GM12878 (cell line): ENCODE data around the gene THRA. TPM values are rescaled to one million over a fixed set of nuclear protein-coding genes. Genes with fewer than 3 reads are reported as not detected.

Experiments
- ATAC-seq: fragments of 200-7000 bp; cut with Tn5 transposase; 3 replicates; pipeline ENCODE4 v1.9.1; 2020; ENCODE audit warnings: mild to moderate bottlenecking, moderate library complexity
- BruUV-seq: library from RNA; stranded (reverse); fragments of 400-500 nt; replicated peaks from 2 replicates; lab custom pipeline; 2021; lab: Mats Ljungman, UMichigan
- CTCF ChIA-PET: fragments of 300-600 bp; sonication (Branson Sonifier 250); formaldehyde crosslinking; extraction: SDS; loops from one replicate; lab custom pipeline; 2021; ENCODE audit warnings: inconsistent platforms; lab: Yijun Ruan, JAX
- POLR2A ChIA-PET: fragments of 350-600 bp; formaldehyde crosslinking; extraction: SDS; loops from one replicate; lab custom pipeline; 2021; ENCODE audit warnings: inconsistent platforms; lab: Charles Lee
- RAD21 ChIA-PET: fragments of 300-600 bp; sonication (Branson Sonifier 250); formaldehyde crosslinking; loops from one replicate; lab custom pipeline; 2023; ENCODE audit warnings: antibody characterized with exemption; ENCODE audit not compliant: unreplicated experiment; lab: Charles Lee
- SMC1A ChIA-PET: fragments of 300-600 bp; sonication (Branson Sonifier 250); formaldehyde crosslinking; loops from one replicate; lab custom pipeline; 2023; ENCODE audit not compliant: unreplicated experiment, uncharacterized antibody; lab: Charles Lee
- DNase-seq: peaks from one replicate; pipeline ENCODE4 v3.0.0-alpha.2; 2011; ENCODE audit warnings: low read depth, low spot score
- FAIRE-seq: peaks from 3 replicates; lab custom pipeline; 2011; peaks lifted over from hg19 to GRCh38; lab: Jason Lieb, UNC
- H2AFZ ChIP-seq: 2 replicates; pipeline ENCODE4 v1.6.0; 2011; ENCODE audit warnings: low read depth, low read length, control low read depth; ENCODE audit not compliant: control insufficient read depth
- H3K27ac ChIP-seq: 2 replicates; pipeline ENCODE4 v1.5.1; 2011; ENCODE audit warnings: control low read depth; ENCODE audit not compliant: control insufficient read depth, insufficient read depth
- H3K27me3 ChIP-seq, 2 experiments: replicated peaks in 1 of 2; 2 replicates each; pipeline versions ENCODE4 v1.6.0 to v1.6.1; 2011; ENCODE audit warnings: low read length in 1 of 2; ENCODE audit not compliant: control insufficient read depth in 2 of 2, insufficient read depth in 2 of 2
- H3K36me3 ChIP-seq, 2 experiments: 2 replicates each; pipeline ENCODE4 v1.5.1; 2011; ENCODE audit warnings: low read length in 1 of 2; ENCODE audit not compliant: control insufficient read depth in 2 of 2, insufficient read depth in 2 of 2
- H3K4me1 ChIP-seq: 2 replicates; pipeline ENCODE4 v1.6.1; 2011; ENCODE audit warnings: mild to moderate bottlenecking, low read length, moderate library complexity, mixed read lengths; ENCODE audit not compliant: control insufficient read depth, insufficient read depth
- H3K4me2 ChIP-seq: 2 replicates; pipeline ENCODE4 v1.6.0; 2011; ENCODE audit warnings: control low read depth; ENCODE audit not compliant: control insufficient read depth, insufficient read depth
- H3K4me3 ChIP-seq: fragments of 200-600 bp; sonication (generic); 2 replicates; pipeline ENCODE4 v1.5.1; 2016
- H3K79me2 ChIP-seq: 2 replicates; pipeline ENCODE4 v1.6.0; 2011; ENCODE audit warnings: low read length; ENCODE audit not compliant: control insufficient read depth, insufficient read depth
- H3K9ac ChIP-seq: 2 replicates; pipeline ENCODE4 v1.8.0; 2011; ENCODE audit warnings: low read length, control low read depth, mixed read lengths; ENCODE audit not compliant: control insufficient read depth, insufficient read depth
- H3K9me3 ChIP-seq: replicated peaks from 3 replicates; pipeline ENCODE4 v1.5.1; 2011; ENCODE audit warnings: mild to moderate bottlenecking, low read length; ENCODE audit not compliant: control insufficient read depth, insufficient read depth
- H4K20me1 ChIP-seq: 2 replicates; pipeline ENCODE4 v1.6.0; 2011; ENCODE audit not compliant: control insufficient read depth, insufficient read depth
- BACH1 ChIP-seq: fragments of 450-650 bp; IDR thresholded peaks from 2 replicates; pipeline ENCODE4 v1.6.1; 2017; ENCODE audit warnings: mild to moderate bottlenecking, borderline replicate concordance
- CBX5 ChIP-seq: sonication (generic); IDR thresholded peaks from 2 replicates; pipeline ENCODE4 v1.6.1; 2016; ENCODE audit warnings: low read depth, moderate library complexity, mild to moderate bottlenecking, inconsistent platforms
- CREM ChIP-seq: IDR thresholded peaks from 2 replicates; pipeline ENCODE4 v1.6.1; 2014; ENCODE audit warnings: antibody characterized with exemption, low read depth
- EED ChIP-seq: sonication (generic); IDR thresholded peaks from 2 replicates; pipeline ENCODE4 v1.6.1; 2016; ENCODE audit warnings: antibody characterized with exemption, low read depth
- IRF4 ChIP-seq: IDR thresholded peaks from 2 replicates; pipeline ENCODE4 v1.6.1; 2011; ENCODE audit warnings: low read depth, low read length
- PML ChIP-seq: IDR thresholded peaks from 2 replicates; pipeline ENCODE4 v1.6.1; 2012; ENCODE audit warnings: low read length, inconsistent platforms
- POLR2AphosphoS5 ChIP-seq: IDR thresholded peaks from 2 replicates; pipeline ENCODE4 v1.6.1; 2011; ENCODE audit warnings: mild to moderate bottlenecking, low read length, inconsistent platforms
- SP1 ChIP-seq: IDR thresholded peaks from one replicate; pipeline ENCODE4 v1.6.1; 2011; ENCODE audit warnings: low read depth, low read length
- STAT3 ChIP-seq: IDR thresholded peaks from 2 replicates; pipeline ENCODE4 v1.6.1; 2011; ENCODE audit warnings: low read depth, low read length, improper control_type of control experiment
- TCF3 ChIP-seq: IDR thresholded peaks from 2 replicates; pipeline ENCODE4 v1.6.1; 2012; ENCODE audit warnings: low read depth, mild to moderate bottlenecking, low read length, borderline replicate concordance; ENCODE audit not compliant: insufficient read depth
- WGBS: methylation state at CpG from one replicate; pipeline ENCODE4 v1.1.6; 2016; ENCODE audit warnings: low lambda C conversion rate; ENCODE audit not compliant: insufficient replicate concordance, insufficient coverage; ENCODE audit errors: missing lambda C conversion rate; 5-methylcytosine and 5-hydroxymethylcytosine counted together
- in situ Hi-C: fragments of 300-500 bp; cut with MboI; formaldehyde crosslinking; loops from 9 replicates; pipeline ENCODE4 v1.14.3; 2018; ENCODE audit warnings: mixed read lengths
- intact Hi-C: fragments of 100-400 bp; cut with micrococcal nuclease; formaldehyde crosslinking; loops from one replicate; pipeline ENCODE4 v1.14.2; 2022; ENCODE audit not compliant: unreplicated experiment
- polyA plus RNA-seq, 11 experiments: library from polyadenylated mRNA; depleted of rRNA in 4 of 11; unstranded in 6 of 11; stranded (reverse) in 5 of 11; fragments of >200 nt; fragmentation: Nextera tagmentation in 4 of 11; fragmentation: Illumina TruSeq in 1 of 11; extraction: Ambion mirVana in 4 of 11; extraction: Trizol in 1 of 11; gene quantifications; 1 replicate in 1 of 11; 2 replicates in 10 of 11; pipeline versions ENCODE4 v1.2.1 to v1.2.3, GENCODE V29; 2011 to 2016; ENCODE audit warnings: inconsistent platforms in 2 of 11, missing spikeins in 2 of 11, low read depth in 1 of 11
- total RNA-seq, 4 experiments: library from RNA; depleted of rRNA in 3 of 4; stranded (reverse); fragments of >200 nt in 3 of 4; fragmentation: Illumina TruSeq in 1 of 4; extraction: Trizol in 1 of 4; gene quantifications; 2 replicates each; pipeline versions ENCODE4 v1.2.1 to v1.2.3, GENCODE V29; 2013 to 2021
- TF ChIP-seq, protein P1 (sequence below): fragments of 450-650 bp; IDR thresholded peaks from 2 replicates; pipeline ENCODE4 v1.6.1; 2017; ENCODE audit warnings: mild to moderate bottlenecking, moderate library complexity
- TF ChIP-seq, protein P2 (sequence below): fragments of 450-650 bp; IDR thresholded peaks from 2 replicates; pipeline ENCODE4 v1.6.1; 2016; ENCODE audit warnings: mild to moderate bottlenecking, moderate library complexity, borderline replicate concordance
- TF ChIP-seq, protein P3 (sequence below): fragments of 450-650 bp; IDR thresholded peaks from 2 replicates; pipeline ENCODE4 v1.6.1; 2014; ENCODE audit warnings: mild to moderate bottlenecking

The THRA gene
- total and polyA plus RNA-seq, 10 of the 15 experiments (the other 5 are each of a cell fraction or from before 2014, with no cell fraction given): 0.03 to 2.0 (median 0.64) TPM

GRCh38 chr17:40113110-40113906 is 50.5 kb downstream of the THRA start:
- Histone ChIP-seq H3K36me3 (no peaks in the 10 kb centered on the region), H4K20me1 (no peaks in the 10 kb centered on the region), H3K79me2 (no peaks in the 10 kb centered on the region), H3K9me3 (no peaks in the 10 kb centered on the region), H3K4me2 (peak overlapping the region; percentile 87), H3K27me3 (no peaks in the 10 kb centered on the region), H3K27ac (peak overlapping the region; percentile 82), H3K4me1 (peaks cover 28% of the 10 kb centered on the region), H3K4me3 (peak overlapping the region; percentile 37; the same call in 1 of the 2 replicates), H3K9ac (peak overlapping the region; percentile 81), H2AFZ (peak overlapping the region; percentile 66)
- intact Hi-C loops: loop anchor here (1.0 to 5.0 kb wide), 3 partner anchors 39 to 179 kb away; no protein-coding TSS in a partner anchor
- DNase-seq (peak; percentile 83), ATAC-seq (peak; percentile 91), FAIRE-seq (peak; percentile 93)
- ChIA-PET RAD21 (interaction anchor here (0.7 to 7.0 kb wide), 48 partner anchors 8 to 419 kb away, joined by 3 to 246 read pairs (median 6); partner anchors contain the start of genes CASC3, CSF3, MED24 and MSL1), SMC1A (interaction anchor here (0.7 to 8.0 kb wide), 55 partner anchors 8 to 419 kb away, joined by 3 to 177 read pairs (median 5); partner anchors contain the start of genes CASC3, CDC6, CSF3 and MED24), CTCF (interaction anchor here (0.6 to 7.9 kb wide), 56 partner anchors 11 to 491 kb away, joined by 3 to 367 read pairs (median 7); partner anchors contain the start of genes CASC3, CDC6, CSF3 and MED24), POLR2A (interaction anchor here (0.5 to 5.8 kb wide), 26 partner anchors 8 to 294 kb away, joined by 3 to 52 read pairs (median 4); partner anchors contain the start of genes CASC3, CDC6, CSF3 and MSL1)
- 4% methylated on average over 17 of the region's 17 CpGs for WGBS
- BruUV-seq: TSS peak; percentile 97
- in situ Hi-C loops: loop anchor here (5.0 kb wide), 2 partner anchors 54 to 174 kb away; partner anchors contain the start of gene CDC6
- no peak for TF ChIP-seq BACH1
- no peak for TF ChIP-seq STAT3
- TF ChIP-seq TCF3: 0 out of 2 replicates have a peak, but pooled peaks have one; percentile 49
- 0 out of 2 replicates have a peak, but pooled peaks have one; percentile 51 for TF ChIP-seq CREM
- TF ChIP-seq POLR2AphosphoS5: no peak; the same call in none of the 2 replicates
- TF ChIP-seq, protein P1, sequence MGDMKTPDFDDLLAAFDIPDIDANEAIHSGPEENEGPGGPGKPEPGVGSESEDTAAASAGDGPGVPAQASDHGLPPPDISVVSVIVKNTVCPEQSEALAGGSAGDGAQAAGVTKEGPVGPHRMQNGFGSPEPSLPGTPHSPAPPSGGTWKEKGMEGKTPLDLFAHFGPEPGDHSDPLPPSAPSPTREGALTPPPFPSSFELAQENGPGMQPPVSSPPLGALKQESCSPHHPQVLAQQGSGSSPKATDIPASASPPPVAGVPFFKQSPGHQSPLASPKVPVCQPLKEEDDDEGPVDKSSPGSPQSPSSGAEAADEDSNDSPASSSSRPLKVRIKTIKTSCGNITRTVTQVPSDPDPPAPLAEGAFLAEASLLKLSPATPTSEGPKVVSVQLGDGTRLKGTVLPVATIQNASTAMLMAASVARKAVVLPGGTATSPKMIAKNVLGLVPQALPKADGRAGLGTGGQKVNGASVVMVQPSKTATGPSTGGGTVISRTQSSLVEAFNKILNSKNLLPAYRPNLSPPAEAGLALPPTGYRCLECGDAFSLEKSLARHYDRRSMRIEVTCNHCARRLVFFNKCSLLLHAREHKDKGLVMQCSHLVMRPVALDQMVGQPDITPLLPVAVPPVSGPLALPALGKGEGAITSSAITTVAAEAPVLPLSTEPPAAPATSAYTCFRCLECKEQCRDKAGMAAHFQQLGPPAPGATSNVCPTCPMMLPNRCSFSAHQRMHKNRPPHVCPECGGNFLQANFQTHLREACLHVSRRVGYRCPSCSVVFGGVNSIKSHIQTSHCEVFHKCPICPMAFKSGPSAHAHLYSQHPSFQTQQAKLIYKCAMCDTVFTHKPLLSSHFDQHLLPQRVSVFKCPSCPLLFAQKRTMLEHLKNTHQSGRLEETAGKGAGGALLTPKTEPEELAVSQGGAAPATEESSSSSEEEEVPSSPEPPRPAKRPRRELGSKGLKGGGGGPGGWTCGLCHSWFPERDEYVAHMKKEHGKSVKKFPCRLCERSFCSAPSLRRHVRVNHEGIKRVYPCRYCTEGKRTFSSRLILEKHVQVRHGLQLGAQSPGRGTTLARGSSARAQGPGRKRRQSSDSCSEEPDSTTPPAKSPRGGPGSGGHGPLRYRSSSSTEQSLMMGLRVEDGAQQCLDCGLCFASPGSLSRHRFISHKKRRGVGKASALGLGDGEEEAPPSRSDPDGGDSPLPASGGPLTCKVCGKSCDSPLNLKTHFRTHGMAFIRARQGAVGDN: peak; percentile 88
- TF ChIP-seq PML: no peak; the same call in 1 of the 2 replicates
- TF ChIP-seq, protein P2, sequence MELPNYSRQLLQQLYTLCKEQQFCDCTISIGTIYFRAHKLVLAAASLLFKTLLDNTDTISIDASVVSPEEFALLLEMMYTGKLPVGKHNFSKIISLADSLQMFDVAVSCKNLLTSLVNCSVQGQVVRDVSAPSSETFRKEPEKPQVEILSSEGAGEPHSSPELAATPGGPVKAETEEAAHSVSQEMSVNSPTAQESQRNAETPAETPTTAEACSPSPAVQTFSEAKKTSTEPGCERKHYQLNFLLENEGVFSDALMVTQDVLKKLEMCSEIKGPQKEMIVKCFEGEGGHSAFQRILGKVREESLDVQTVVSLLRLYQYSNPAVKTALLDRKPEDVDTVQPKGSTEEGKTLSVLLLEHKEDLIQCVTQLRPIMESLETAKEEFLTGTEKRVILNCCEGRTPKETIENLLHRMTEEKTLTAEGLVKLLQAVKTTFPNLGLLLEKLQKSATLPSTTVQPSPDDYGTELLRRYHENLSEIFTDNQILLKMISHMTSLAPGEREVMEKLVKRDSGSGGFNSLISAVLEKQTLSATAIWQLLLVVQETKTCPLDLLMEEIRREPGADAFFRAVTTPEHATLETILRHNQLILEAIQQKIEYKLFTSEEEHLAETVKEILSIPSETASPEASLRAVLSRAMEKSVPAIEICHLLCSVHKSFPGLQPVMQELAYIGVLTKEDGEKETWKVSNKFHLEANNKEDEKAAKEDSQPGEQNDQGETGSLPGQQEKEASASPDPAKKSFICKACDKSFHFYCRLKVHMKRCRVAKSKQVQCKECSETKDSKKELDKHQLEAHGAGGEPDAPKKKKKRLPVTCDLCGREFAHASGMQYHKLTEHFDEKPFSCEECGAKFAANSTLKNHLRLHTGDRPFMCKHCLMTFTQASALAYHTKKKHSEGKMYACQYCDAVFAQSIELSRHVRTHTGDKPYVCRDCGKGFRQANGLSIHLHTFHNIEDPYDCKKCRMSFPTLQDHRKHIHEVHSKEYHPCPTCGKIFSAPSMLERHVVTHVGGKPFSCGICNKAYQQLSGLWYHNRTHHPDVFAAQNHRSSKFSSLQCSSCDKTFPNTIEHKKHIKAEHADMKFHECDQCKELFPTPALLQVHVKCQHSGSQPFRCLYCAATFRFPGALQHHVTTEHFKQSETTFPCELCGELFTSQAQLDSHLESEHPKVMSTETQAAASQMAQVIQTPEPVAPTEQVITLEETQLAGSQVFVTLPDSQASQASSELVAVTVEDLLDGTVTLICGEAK: no peak
- TF ChIP-seq IRF4: 0 out of 2 replicates have a peak, but pooled peaks have one; percentile 29
- TF ChIP-seq, protein P3, sequence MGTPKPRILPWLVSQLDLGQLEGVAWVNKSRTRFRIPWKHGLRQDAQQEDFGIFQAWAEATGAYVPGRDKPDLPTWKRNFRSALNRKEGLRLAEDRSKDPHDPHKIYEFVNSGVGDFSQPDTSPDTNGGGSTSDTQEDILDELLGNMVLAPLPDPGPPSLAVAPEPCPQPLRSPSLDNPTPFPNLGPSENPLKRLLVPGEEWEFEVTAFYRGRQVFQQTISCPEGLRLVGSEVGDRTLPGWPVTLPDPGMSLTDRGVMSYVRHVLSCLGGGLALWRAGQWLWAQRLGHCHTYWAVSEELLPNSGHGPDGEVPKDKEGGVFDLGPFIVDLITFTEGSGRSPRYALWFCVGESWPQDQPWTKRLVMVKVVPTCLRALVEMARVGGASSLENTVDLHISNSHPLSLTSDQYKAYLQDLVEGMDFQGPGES: peak; percentile 32; the same call in 1 of the 2 replicates
- no peak for TF ChIP-seq EED
- no peak for TF ChIP-seq CBX5
- TF ChIP-seq SP1: peak; percentile 42
